COR-L47 (cell line): Measurements from ENCODE around the gene ACRBP.
"Not testable (repeated sequence)": the region's sequence is repeated elsewhere in the genome, so short reads cannot be mapped to it uniquely, and the experiment has no call there.

Source experiments
- DNase-seq: peaks from one replicate; lab custom pipeline; 2025; lab: John Stamatoyannopoulos, UW

ACRBP gene

GRCh38 chr12:6614513-6615172, 32.6 kb downstream of the ACRBP start:
- no peak for DNase-seq

- DNase-seq: peak; percentile 87
Observed at GRCh38 chr12:6613776-6614512, 33.3 kb downstream of the ACRBP start.

- DNase-seq: peak; percentile 91
Observed at GRCh38 chr12:6613015-6613775, 34.0 kb downstream of the ACRBP start.

- no peak for DNase-seq
Observed at GRCh38 chr12:6612652-6613014, 34.6 kb downstream of the ACRBP start.

- DNase-seq: no peak
Observed at GRCh38 chr12:6612247-6612646, 35.0 kb downstream of the ACRBP start.

DNA sequence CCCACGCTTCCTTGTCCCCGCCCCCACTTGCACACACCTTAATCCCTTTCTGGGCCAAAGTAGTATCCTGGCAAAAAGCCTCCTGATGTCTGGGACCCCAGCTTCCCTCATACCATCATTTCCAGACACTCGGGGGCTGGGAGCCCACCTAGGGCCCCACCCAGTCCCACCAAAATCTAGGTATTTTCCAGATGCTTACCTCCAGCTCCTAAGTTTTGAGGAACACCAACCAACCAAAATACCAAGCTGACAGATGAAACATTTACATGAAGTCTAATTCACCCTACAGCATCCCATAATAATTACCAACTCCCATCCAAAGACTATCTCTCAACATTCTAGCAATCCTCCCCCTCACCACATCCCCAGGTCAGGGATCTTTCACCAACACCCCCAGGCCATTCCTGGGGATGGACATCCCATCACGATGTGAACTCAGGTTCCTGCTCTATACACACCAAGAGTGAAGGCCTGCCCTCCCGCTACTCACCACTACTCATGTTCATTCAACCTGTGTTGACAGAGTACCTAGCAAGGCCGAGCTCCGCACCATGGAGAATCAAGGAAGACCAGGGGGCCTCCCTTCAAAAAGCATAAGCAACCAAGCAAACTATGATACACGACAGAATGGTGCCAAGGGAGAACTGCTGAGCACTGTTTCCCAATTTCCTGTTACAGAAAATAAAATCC, 38.5 kb downstream of the ACRBP start:
- DNase-seq: no peak

- peak; percentile 88 for DNase-seq
Observed at GRCh38 chr12:6607751-6608591, 39.3 kb downstream of the ACRBP start.

- DNase-seq: no peak
Observed at GRCh38 chr12:6606331-6607131, 40.7 kb downstream of the ACRBP start.

GRCh38 chr12:6605421-6606330, 41.6 kb downstream of the ACRBP start:
- no peak for DNase-seq

- DNase-seq: no peak
Observed at GRCh38 chr12:6604259-6605029, 42.8 kb downstream of the ACRBP start.

- DNase-seq: no peak
Observed at GRCh38 chr12:6603095-6603567, 44.1 kb downstream of the ACRBP start.

- no peak for DNase-seq
Observed at GRCh38 chr12:6602526-6602925, 44.7 kb downstream of the ACRBP start.

DNA sequence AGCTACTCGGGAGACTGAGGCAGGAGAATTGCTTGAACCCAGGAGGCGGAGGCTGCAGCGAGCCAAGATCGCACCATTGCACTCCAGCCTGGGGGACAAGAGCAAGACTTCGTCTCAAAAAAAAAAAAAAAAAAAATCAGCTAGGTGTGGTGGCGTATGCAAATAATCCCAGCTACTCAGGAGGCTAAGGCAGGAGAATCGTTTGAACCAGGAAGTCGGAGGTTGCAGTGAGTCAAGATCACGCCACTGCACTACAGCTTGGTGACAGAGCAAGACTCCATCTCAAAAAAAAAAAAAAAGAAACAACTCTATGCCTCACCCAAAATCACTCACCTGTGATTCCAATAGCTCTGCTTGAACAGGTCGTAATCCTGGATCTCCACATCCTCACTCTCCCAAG, 51.6 kb downstream of the ACRBP start:
- DNase-seq: not testable (repeated sequence)

- DNase-seq: no peak
Observed at GRCh38 chr12:6592087-6592486, 55.1 kb downstream of the ACRBP start.
